ENCODE results near the gene TANGO2.

Gene TANGO2

GRCh38 chr22:20014526-20015186, 6.3 kb upstream of the TANGO2 start:
- H3K4me1 ChIP-seq (ENCODE audit: control insufficient read depth, insufficient read depth, low read length, poor library complexity, severe bottlenecking): peaks cover 14% of the 10 kb centered on the region
- H3K4me3 ChIP-seq (ENCODE audit: insufficient read depth, low read depth, low read length, poor library complexity, severe bottlenecking): no peak overlapping the region
- no peaks in the 10 kb centered on the region for H3K36me3 ChIP-seq (ENCODE audit: control insufficient read depth, insufficient read depth, low read length)
- no peak for DNase-seq
- H3K9me3 ChIP-seq (ENCODE audit: control insufficient read depth, low read length): no peaks in the 10 kb centered on the region
- no peak overlapping the region for H3K27ac ChIP-seq (ENCODE audit: insufficient read depth, low read length, poor library complexity, severe bottlenecking)
- H3K27me3 ChIP-seq (replicated peaks; ENCODE audit: control insufficient read depth, insufficient read depth, low read length, poor library complexity, severe bottlenecking): no peaks in the 10 kb centered on the region

- Histone ChIP-seq H3K36me3 (ENCODE audit: control insufficient read depth, insufficient read depth, low read length) (no peaks in the 10 kb centered on the region), H3K4me3 (ENCODE audit: insufficient read depth, low read depth, low read length, poor library complexity, severe bottlenecking) (no peak overlapping the region), H3K9me3 (ENCODE audit: control insufficient read depth, low read length) (no peaks in the 10 kb centered on the region), H3K27ac (ENCODE audit: insufficient read depth, low read length, poor library complexity, severe bottlenecking) (no peak overlapping the region), H3K4me1 (ENCODE audit: control insufficient read depth, insufficient read depth, low read length, poor library complexity, severe bottlenecking) (peaks cover 16% of the 10 kb centered on the region), H3K27me3 (replicated peaks; ENCODE audit: control insufficient read depth, insufficient read depth, low read length, poor library complexity, severe bottlenecking) (no peaks in the 10 kb centered on the region)
- DNase-seq: no peak
These were observed 5.7 kb upstream of the TANGO2 start for GRCh38 chr22:20015187-20015625.

GRCh38 chr22:20015971-20016733, 4.8 kb upstream of the TANGO2 start:
- H3K36me3 ChIP-seq (ENCODE audit: control insufficient read depth, insufficient read depth, low read length): no peaks in the 10 kb centered on the region
- no peak overlapping the region for H3K27ac ChIP-seq (ENCODE audit: insufficient read depth, low read length, poor library complexity, severe bottlenecking)
- peak in 1 of 3 donors; percentile 9 for DNase-seq
- H3K27me3 ChIP-seq (replicated peaks; ENCODE audit: control insufficient read depth, insufficient read depth, low read length, poor library complexity, severe bottlenecking): no peaks in the 10 kb centered on the region
- H3K9me3 ChIP-seq (ENCODE audit: control insufficient read depth, low read length): no peaks in the 10 kb centered on the region
- H3K4me1 ChIP-seq (ENCODE audit: control insufficient read depth, insufficient read depth, low read length, poor library complexity, severe bottlenecking): peaks cover 17% of the 10 kb centered on the region
- H3K4me3 ChIP-seq (ENCODE audit: insufficient read depth, low read depth, low read length, poor library complexity, severe bottlenecking): peak overlapping the region; percentile 75

- DNase-seq: peak; percentile 81 to 88 (median 87)
- Histone ChIP-seq H3K27ac (ENCODE audit: insufficient read depth, low read length, poor library complexity, severe bottlenecking) (no peak within 1 kb of the TSS), H3K4me1 (ENCODE audit: control insufficient read depth, insufficient read depth, low read length, poor library complexity, severe bottlenecking) (peaks cover 20% of the 10 kb centered on the region), H3K9me3 (ENCODE audit: control insufficient read depth, low read length) (no peaks in the 10 kb centered on the region), H3K27me3 (replicated peaks; ENCODE audit: control insufficient read depth, insufficient read depth, low read length, poor library complexity, severe bottlenecking) (no peaks in the 10 kb centered on the region), H3K36me3 (ENCODE audit: control insufficient read depth, insufficient read depth, low read length) (no peaks in the 10 kb centered on the region), H3K4me3 (ENCODE audit: insufficient read depth, low read depth, low read length, poor library complexity, severe bottlenecking) (peak within 1 kb of the TSS; percentile 75)
These were observed 3.9 kb upstream of the TANGO2 start, which contains the start of gene ARVCF for GRCh38 chr22:20016734-20017621. Gene ARVCF (minus strand): TSS chr22:20016823. CDS start chr22:19990794, 26,029 bp downstream.

GRCh38 chr22:20017622-20017958, 3.3 kb upstream of the TANGO2 start:
- peaks cover 25% of the 10 kb centered on the region for H3K4me1 ChIP-seq (ENCODE audit: control insufficient read depth, insufficient read depth, low read length, poor library complexity, severe bottlenecking)

GRCh38 chr22:20018001-20018400, 2.9 kb upstream of the TANGO2 start:
- DNase-seq: no peak
- H3K27ac ChIP-seq (ENCODE audit: insufficient read depth, low read length, poor library complexity, severe bottlenecking): no peak overlapping the region
- no peak overlapping the region for H3K4me3 ChIP-seq (ENCODE audit: insufficient read depth, low read depth, low read length, poor library complexity, severe bottlenecking)
- no peaks in the 10 kb centered on the region for H3K27me3 ChIP-seq (replicated peaks; ENCODE audit: control insufficient read depth, insufficient read depth, low read length, poor library complexity, severe bottlenecking)
- H3K36me3 ChIP-seq (ENCODE audit: control insufficient read depth, insufficient read depth, low read length): no peaks in the 10 kb centered on the region
- no peaks in the 10 kb centered on the region for H3K9me3 ChIP-seq (ENCODE audit: control insufficient read depth, low read length)
- peaks cover 25% of the 10 kb centered on the region for H3K4me1 ChIP-seq (ENCODE audit: control insufficient read depth, insufficient read depth, low read length, poor library complexity, severe bottlenecking)

More at GRCh38 chr22:20017622-20017958, 3.3 kb upstream of the TANGO2 start:
- Histone ChIP-seq H3K36me3 (ENCODE audit: control insufficient read depth, insufficient read depth, low read length) (no peaks in the 10 kb centered on the region), H3K9me3 (ENCODE audit: control insufficient read depth, low read length) (no peaks in the 10 kb centered on the region), H3K27me3 (replicated peaks; ENCODE audit: control insufficient read depth, insufficient read depth, low read length, poor library complexity, severe bottlenecking) (no peaks in the 10 kb centered on the region), H3K27ac (ENCODE audit: insufficient read depth, low read length, poor library complexity, severe bottlenecking) (no peak overlapping the region), H3K4me3 (ENCODE audit: insufficient read depth, low read depth, low read length, poor library complexity, severe bottlenecking) (peak overlapping the region; percentile 75)
- DNase-seq: no peak

GRCh38 chr22:20019661-20020532, 1.0 kb upstream of the TANGO2 start:
- Histone ChIP-seq H3K36me3 (ENCODE audit: control insufficient read depth, insufficient read depth, low read length) (no peaks in the 10 kb centered on the region), H3K4me1 (ENCODE audit: control insufficient read depth, insufficient read depth, low read length, poor library complexity, severe bottlenecking) (peaks cover 25% of the 10 kb centered on the region), H3K27ac (ENCODE audit: insufficient read depth, low read length, poor library complexity, severe bottlenecking) (peak overlapping the region; percentile 82), H3K4me3 (ENCODE audit: insufficient read depth, low read depth, low read length, poor library complexity, severe bottlenecking) (peak overlapping the region; percentile 79), H3K9me3 (ENCODE audit: control insufficient read depth, low read length) (no peaks in the 10 kb centered on the region), H3K27me3 (replicated peaks; ENCODE audit: control insufficient read depth, insufficient read depth, low read length, poor library complexity, severe bottlenecking) (no peaks in the 10 kb centered on the region)
- DNase-seq: no peak

- DNase-seq: peak in 1 of 3 donors; percentile 15
- peak overlapping the region; percentile 98 for H3K4me3 ChIP-seq (ENCODE audit: insufficient read depth, low read depth, low read length, poor library complexity, severe bottlenecking)
- H3K36me3 ChIP-seq (ENCODE audit: control insufficient read depth, insufficient read depth, low read length): peaks cover under 1% of the 10 kb centered on the region
- H3K27ac ChIP-seq (ENCODE audit: insufficient read depth, low read length, poor library complexity, severe bottlenecking): peak overlapping the region; percentile 81
- peaks cover 20% of the 10 kb centered on the region for H3K4me1 ChIP-seq (ENCODE audit: control insufficient read depth, insufficient read depth, low read length, poor library complexity, severe bottlenecking)
- no peaks in the 10 kb centered on the region for H3K9me3 ChIP-seq (ENCODE audit: control insufficient read depth, low read length)
- no peaks in the 10 kb centered on the region for H3K27me3 ChIP-seq (replicated peaks; ENCODE audit: control insufficient read depth, insufficient read depth, low read length, poor library complexity, severe bottlenecking)
These were observed 579 bp downstream of the TANGO2 start for GRCh38 chr22:20021196-20022181.

All from effector memory CD4-positive, alpha-beta T cell (primary cell).